Stomach smooth muscle (tissue), 2 donors: ENCODE measurements around the gene ATP6V0B.

Experiments
- H3K27ac ChIP-seq: one replicate; pipeline ENCODE4 v1.7.0; 2013; ENCODE audit warnings: mild to moderate bottlenecking, low read length, inconsistent platforms
- H3K27me3 ChIP-seq, 2 donors: one replicate each; pipeline ENCODE4 v1.7.0; 2013; ENCODE audit warnings: low read length in 2 of 2; ENCODE audit not compliant: insufficient read depth in 2 of 2, control insufficient read depth in 1 of 2
- H3K36me3 ChIP-seq, 2 donors: one replicate each; pipeline ENCODE4 v1.7.0; 2013; ENCODE audit warnings: low read length in 2 of 2; ENCODE audit not compliant: control insufficient read depth in 2 of 2, insufficient read depth in 2 of 2
- H3K4me1 ChIP-seq: one replicate; pipeline ENCODE4 v1.7.0; 2013; ENCODE audit warnings: low read length; ENCODE audit not compliant: control insufficient read depth, insufficient read depth
- H3K4me3 ChIP-seq, 2 donors: one replicate each; pipeline ENCODE4 v1.7.0; 2013; ENCODE audit warnings: low read length in 2 of 2
- H3K9ac ChIP-seq, 2 donors: one replicate each; pipeline ENCODE4 v1.7.0; 2013; ENCODE audit warnings: low read length in 2 of 2, mild to moderate bottlenecking in 1 of 2
- H3K9me3 ChIP-seq, 2 donors: one replicate each; pipeline ENCODE4 v1.7.0; 2013; ENCODE audit warnings: low read length in 2 of 2; ENCODE audit not compliant: control insufficient read depth in 2 of 2
- donor health status: healthy.
- donor health status: Pancreatic carcinoma.

The ATP6V0B gene

DNA sequence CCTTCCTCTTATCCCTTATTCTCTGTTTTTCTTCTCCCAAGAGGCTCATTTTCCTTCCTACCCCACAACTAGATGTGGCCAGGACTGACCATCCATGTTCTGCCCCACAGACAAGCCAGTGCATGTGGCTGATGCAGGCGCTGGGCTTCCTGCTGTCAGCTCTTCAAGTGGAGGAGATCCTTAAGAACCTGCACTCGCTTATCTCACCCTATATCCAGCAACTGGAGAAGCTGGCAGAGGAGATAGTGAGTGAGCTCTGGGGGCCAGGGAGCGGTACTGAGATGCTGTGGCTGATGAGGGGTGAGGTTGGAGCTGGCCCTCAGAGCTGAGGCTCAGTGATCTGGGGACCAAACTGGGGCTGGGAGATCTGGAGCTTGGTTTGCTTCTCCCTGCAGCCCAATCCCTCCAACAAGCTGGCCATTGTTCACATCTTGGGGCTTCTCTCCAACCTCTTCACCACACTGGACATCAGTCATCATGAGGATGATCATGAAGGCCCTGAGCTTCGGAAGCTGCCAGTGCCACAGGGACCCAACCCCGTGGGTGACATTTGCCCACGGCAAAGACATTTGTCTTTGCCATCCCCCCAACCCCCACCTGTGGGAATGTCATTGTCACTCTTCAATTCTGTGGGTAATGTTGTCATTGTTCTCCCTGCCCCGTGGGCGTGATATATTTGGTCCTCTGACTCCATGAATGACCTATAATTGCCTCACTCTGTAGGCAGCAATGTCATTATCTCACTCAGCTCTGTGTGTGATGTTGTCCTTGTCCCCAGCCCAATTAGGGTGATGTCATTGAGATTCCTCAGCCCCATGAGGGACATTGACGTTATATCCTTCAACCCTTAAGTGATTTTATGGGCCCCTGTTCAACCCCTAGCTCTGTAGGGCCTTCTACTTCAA is 16.2 kb upstream of the ATP6V0B start:
- Histone ChIP-seq H3K27me3 (no peaks in the 10 kb centered on the region), H3K4me1 (no peaks in the 10 kb centered on the region), H3K9ac (no peak overlapping the region), H3K9me3 (no peaks in the 10 kb centered on the region), H3K36me3 (peaks cover 59 to 62% of the 10 kb centered on the region in 2 donors), H3K27ac (no peak overlapping the region), H3K4me3 (no peak overlapping the region)

- Histone ChIP-seq H3K4me3 (no peak overlapping the region), H3K27ac (no peak overlapping the region), H3K27me3 (no peaks in the 10 kb centered on the region), H3K9me3 (no peaks in the 10 kb centered on the region), H3K4me1 (no peaks in the 10 kb centered on the region), H3K36me3 (peaks cover 65 to 67% of the 10 kb centered on the region in 2 donors), H3K9ac (no peak overlapping the region)
Measured at GRCh38 chr1:43960798-43961197, 14.0 kb upstream of the ATP6V0B start.

- Histone ChIP-seq H3K9ac (no peak overlapping the region), H3K4me3 (no peak overlapping the region), H3K27ac (no peak overlapping the region), H3K27me3 (no peaks in the 10 kb centered on the region), H3K36me3 (peaks cover 59 to 69% of the 10 kb centered on the region in 2 donors), H3K9me3 (no peaks in the 10 kb centered on the region), H3K4me1 (no peaks in the 10 kb centered on the region)
Measured at GRCh38 chr1:43961692-43962091, 13.1 kb upstream of the ATP6V0B start.

DNA sequence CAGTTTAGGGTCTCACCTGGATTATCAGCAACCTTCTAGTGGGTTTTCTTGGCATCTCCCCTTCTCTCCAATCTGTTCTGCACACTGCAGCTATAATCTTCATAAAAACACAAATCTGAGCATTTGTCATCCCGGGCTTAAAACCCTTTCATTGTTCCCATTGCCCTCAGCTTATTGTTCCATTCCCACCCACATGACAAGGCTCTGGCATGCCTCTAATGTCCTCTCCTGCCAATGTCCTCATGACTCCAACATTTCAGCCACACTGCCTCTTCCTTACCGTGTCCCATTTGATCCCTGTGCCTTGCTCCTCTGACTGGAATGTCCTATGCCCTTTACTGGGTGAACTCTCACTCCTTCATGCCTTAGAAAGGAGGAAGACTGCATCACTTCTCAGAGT is 12.4 kb upstream of the ATP6V0B start:
- no peak overlapping the region for H3K27ac ChIP-seq
- no peaks in the 10 kb centered on the region for H3K9me3 ChIP-seq
- H3K4me1 ChIP-seq = no peaks in the 10 kb centered on the region
- no peak overlapping the region for H3K9ac ChIP-seq
- H3K36me3 ChIP-seq = peaks cover 54 to 69% of the 10 kb centered on the region in 2 donors
- no peak overlapping the region for H3K4me3 ChIP-seq
- no peaks in the 10 kb centered on the region for H3K27me3 ChIP-seq

DNA sequence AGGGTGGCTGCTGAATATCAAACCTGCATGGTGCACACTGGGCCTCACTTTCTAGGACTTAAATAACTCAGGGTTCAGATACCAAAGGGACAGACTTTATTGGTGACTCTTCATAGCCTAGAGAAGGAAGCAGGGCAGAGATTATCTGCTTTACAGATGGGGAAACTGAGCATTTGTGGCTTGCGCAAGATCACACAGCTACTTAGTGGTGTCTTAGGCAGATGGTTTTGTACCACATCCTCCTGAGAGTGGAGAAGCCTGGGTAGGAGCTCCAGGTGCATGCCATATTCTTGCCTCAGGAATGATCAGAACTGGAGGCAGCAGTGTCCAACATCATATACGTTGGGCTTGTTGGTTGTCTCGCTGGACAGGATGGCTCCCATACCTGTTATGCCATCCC is 11.8 kb upstream of the ATP6V0B start:
- H3K9me3 ChIP-seq = no peaks in the 10 kb centered on the region
- H3K36me3 ChIP-seq = peaks cover 50 to 64% of the 10 kb centered on the region in 2 donors
- H3K27ac ChIP-seq = no peak overlapping the region
- H3K4me3 ChIP-seq = no peak overlapping the region
- no peaks in the 10 kb centered on the region for H3K27me3 ChIP-seq
- H3K4me1 ChIP-seq = no peaks in the 10 kb centered on the region
- H3K9ac ChIP-seq = no peak overlapping the region

GRCh38 chr1:43963890-43964289 is 10.9 kb upstream of the ATP6V0B start:
- Histone ChIP-seq H3K27ac (no peak overlapping the region), H3K4me3 (no peak overlapping the region), H3K36me3 (peaks cover 41 to 55% of the 10 kb centered on the region in 2 donors), H3K9ac (no peak overlapping the region), H3K9me3 (no peaks in the 10 kb centered on the region), H3K4me1 (no peaks in the 10 kb centered on the region), H3K27me3 (no peaks in the 10 kb centered on the region)

GRCh38 chr1:43965316-43965715 is 9.4 kb upstream of the ATP6V0B start:
- peaks cover 32 to 44% of the 10 kb centered on the region in 2 donors for H3K36me3 ChIP-seq
- H3K27ac ChIP-seq = no peak overlapping the region
- no peak overlapping the region for H3K9ac ChIP-seq

DNA sequence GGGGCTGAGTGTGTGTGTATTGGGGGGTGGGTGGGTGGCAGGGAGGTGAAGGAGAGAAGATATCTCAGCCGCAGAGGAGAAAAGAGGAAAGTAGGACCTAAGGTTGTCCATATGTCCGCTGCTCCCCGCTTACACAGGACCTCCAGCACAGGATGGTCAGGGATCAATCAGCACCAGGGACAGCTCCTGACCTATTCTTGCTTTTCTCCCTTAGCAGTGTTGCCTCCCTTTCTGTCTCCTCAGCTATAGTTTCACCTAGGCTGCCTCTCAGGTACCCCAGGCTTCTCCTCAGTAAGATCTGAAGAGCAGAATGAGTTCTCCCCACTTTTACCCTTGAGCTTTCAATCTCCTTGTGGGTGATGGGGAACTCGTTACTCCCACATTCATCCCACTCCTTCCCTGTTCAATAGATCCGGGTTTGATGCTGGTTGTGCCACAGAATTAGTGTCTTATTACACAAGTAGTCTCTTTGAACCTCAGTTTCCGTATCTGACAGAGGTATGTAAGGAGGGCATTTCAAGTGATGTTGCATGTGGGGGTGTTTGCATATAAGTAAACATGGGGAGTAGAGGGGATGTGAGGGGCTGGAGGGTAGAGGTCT is 6.3 kb upstream of the ATP6V0B start:
- Histone ChIP-seq H3K9me3 (no peaks in the 10 kb centered on the region), H3K27ac (no peak overlapping the region), H3K4me1 (peaks cover 12% of the 10 kb centered on the region), H3K27me3 (no peaks in the 10 kb centered on the region), H3K9ac (no peak overlapping the region), H3K4me3 (no peak overlapping the region), H3K36me3 (peaks cover 13 to 25% of the 10 kb centered on the region in 2 donors)

More at GRCh38 chr1:43965316-43965715, 9.4 kb upstream of the ATP6V0B start:
- Histone ChIP-seq H3K4me3 (no peak overlapping the region), H3K4me1 (peaks cover 4% of the 10 kb centered on the region), H3K27me3 (no peaks in the 10 kb centered on the region), H3K9me3 (no peaks in the 10 kb centered on the region)

DNA sequence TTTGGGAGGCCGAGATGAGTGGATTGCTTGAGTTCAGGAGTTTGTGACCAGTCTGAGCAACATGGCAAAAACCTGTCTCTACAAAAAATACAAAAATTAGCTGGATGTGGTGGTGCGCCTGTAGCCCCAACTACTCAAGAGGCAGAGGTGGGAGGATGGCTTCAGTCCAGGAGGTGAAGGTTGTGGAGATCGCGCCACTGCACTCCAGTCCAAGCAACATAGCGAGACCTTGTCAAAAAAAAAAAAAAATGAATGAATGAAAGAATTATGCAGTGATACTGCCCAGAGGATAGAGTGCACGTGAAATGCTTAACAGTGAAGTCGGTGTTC is 5.4 kb upstream of the ATP6V0B start:
- peak overlapping the region; percentile 97 to 99 for H3K4me3 ChIP-seq
- H3K27ac ChIP-seq = no peak overlapping the region
- H3K36me3 ChIP-seq = peaks cover 11 to 24% of the 10 kb centered on the region in 2 donors
- no peak overlapping the region for H3K9ac ChIP-seq
- peaks cover 19% of the 10 kb centered on the region for H3K4me1 ChIP-seq
- no peaks in the 10 kb centered on the region for H3K27me3 ChIP-seq
- H3K9me3 ChIP-seq = no peaks in the 10 kb centered on the region

- H3K27me3 ChIP-seq = no peaks in the 10 kb centered on the region
- H3K36me3 ChIP-seq = peaks cover 7 to 20% of the 10 kb centered on the region in 2 donors
- H3K9me3 ChIP-seq = no peaks in the 10 kb centered on the region
- H3K27ac ChIP-seq = peak within 1 kb of the TSS; percentile 24
- peak within 1 kb of the TSS; percentile 80 to 84 for H3K9ac ChIP-seq
- peaks cover 21% of the 10 kb centered on the region for H3K4me1 ChIP-seq
- peak within 1 kb of the TSS; percentile 97 to 99 for H3K4me3 ChIP-seq
Measured at GRCh38 chr1:43969746-43970466, 4.9 kb upstream of the ATP6V0B start, which contains the start of gene DPH2. DPH2 (plus strand) TSS chr1:43970010; CDS start chr1:43970176, 166 bp downstream.
